ELR (cell line): ENCODE data around the gene NISCH.

Experiments used
- DNase-seq: peaks from one replicate; pipeline ENCODE4 v3.0.0-alpha.2; 2015; ENCODE audit warnings: low read depth

NISCH gene

GRCh38 chr3:52490939-52491526 lies 35.6 kb downstream of the NISCH start:
- DNase-seq, result peak; percentile 88

- no peak for DNase-seq
Measured at GRCh38 chr3:52492059-52492458, 36.7 kb downstream of the NISCH start.

GRCh38 chr3:52493232-52494017 lies 38.0 kb downstream of the NISCH start:
- no peak for DNase-seq

GRCh38 chr3:52494445-52494844 lies 39.0 kb downstream of the NISCH start:
- no peak for DNase-seq

GRCh38 chr3:52494886-52495495 lies 39.6 kb downstream of the NISCH start, which contains the start of gene STAB1:
Gene STAB1 (plus strand): TSS chr3:52495338. CDS start chr3:52495414, 76 bp downstream.
- DNase-seq, result no peak

GRCh38 chr3:52495777-52496602 lies 40.6 kb downstream of the NISCH start:
- peak; percentile 71 for DNase-seq

GRCh38 chr3:52498137-52499054 lies 43.0 kb downstream of the NISCH start:
- DNase-seq, result peak; percentile 54

GRCh38 chr3:52501046-52501445 lies 45.6 kb downstream of the NISCH start:
- DNase-seq, result no peak

GRCh38 chr3:52502001-52502400 lies 46.6 kb downstream of the NISCH start:
- no peak for DNase-seq

- no peak for DNase-seq
Measured at GRCh38 chr3:52502808-52503350, 47.5 kb downstream of the NISCH start.

- DNase-seq, result no peak
Measured at GRCh38 chr3:52503788-52504424, 48.5 kb downstream of the NISCH start.

- DNase-seq, result no peak
Measured at GRCh38 chr3:52504977-52505376, 49.6 kb downstream of the NISCH start.

GRCh38 chr3:52506266-52506966 lies 51.0 kb downstream of the NISCH start:
- no peak for DNase-seq

- DNase-seq, result peak; percentile 73
Measured at GRCh38 chr3:52507359-52507758, 52.0 kb downstream of the NISCH start.

- DNase-seq, result no peak
Measured at GRCh38 chr3:52509753-52510328, 54.4 kb downstream of the NISCH start.

GRCh38 chr3:52511509-52511908 lies 56.1 kb downstream of the NISCH start:
- no peak for DNase-seq

GRCh38 chr3:52512105-52512504 lies 56.7 kb downstream of the NISCH start:
- no peak for DNase-seq

GRCh38 chr3:52512727-52513126 lies 57.3 kb downstream of the NISCH start:
- no peak for DNase-seq

- no peak for DNase-seq
Measured at GRCh38 chr3:52513281-52513680, 57.9 kb downstream of the NISCH start.
